K562 (cell line): ENCODE results near the gene AKAP13. TPM values are rescaled to one million over a fixed set of nuclear protein-coding genes. Genes with fewer than 3 reads are reported as not detected.

Experiments used
- ATAC-seq: fragments of 200-7000 bp; cut with Tn5 transposase; 3 replicates; pipeline ENCODE4 v1.9.1; 2020; ENCODE audit warnings: moderate library complexity
- BruUV-seq: library from RNA; stranded (reverse); fragments of 400-500 nt; replicated peaks from 2 replicates; lab custom pipeline; 2021; lab: Mats Ljungman, UMichigan
- CTCF ChIA-PET: fragments of 300-600 bp; formaldehyde crosslinking; extraction: SDS; loops from one replicate; lab custom pipeline; 2021; ENCODE audit warnings: low intra/inter-chr PET ratio; lab: Yijun Ruan, JAX
- POLR2A ChIA-PET: fragments of 300-600, 350-650 bp; sonication (Branson Sonifier 250); formaldehyde crosslinking; extraction: SDS; loops from one replicate; lab custom pipeline; 2021; ENCODE audit warnings: antibody characterized with exemption, inconsistent platforms; lab: Yijun Ruan, JAX
- DNase-seq, 4 experiments: peaks; one replicate each; pipeline versions ENCODE4 v3.0.0 to v3.0.0-alpha.2; 2011 to 2018; ENCODE audit warnings: low spot score in 3 of 4, mixed read lengths in 3 of 4; ENCODE audit errors: extremely low read depth in 1 of 4
- FAIRE-seq: peaks from 2 replicates; lab custom pipeline; 2011; peaks lifted over from hg19 to GRCh38; lab: Jason Lieb, UNC
- H2AFZ ChIP-seq: 2 replicates; pipeline ENCODE4 v1.6.0; 2011; ENCODE audit warnings: low read depth, low read length, control low read depth, inconsistent platforms
- H3K27ac ChIP-seq: fragments of 200-600 bp; 3 replicates; pipeline ENCODE4 v1.8.0; 2011; ENCODE audit warnings: low read depth, mild to moderate bottlenecking, control low read depth, inconsistent platforms, low read length, moderate library complexity, mixed read lengths; ENCODE audit errors: extremely low read depth
- H3K27me3 ChIP-seq, 2 experiments: fragments of 300-600 bp in 1 of 2; 2 replicates in 1 of 2; 3 replicates in 1 of 2; pipeline versions ENCODE4 v1.6.0 to v1.8.0; 2011; ENCODE audit warnings: inconsistent platforms in 2 of 2, low read length in 2 of 2, mild to moderate bottlenecking in 1 of 2, mixed read lengths in 1 of 2, moderate library complexity in 1 of 2; ENCODE audit not compliant: control insufficient read depth in 2 of 2, insufficient read depth in 2 of 2
- H3K36me3 ChIP-seq: fragments of 300-600 bp; 3 replicates; pipeline ENCODE4 v1.8.0; 2011; ENCODE audit warnings: mild to moderate bottlenecking, low read length, inconsistent platforms; ENCODE audit not compliant: control insufficient read depth, insufficient read depth
- H3K4me1 ChIP-seq, 2 experiments: fragments of 200-600 bp in 1 of 2; replicated peaks in 1 of 2; 2 replicates in 1 of 2; 3 replicates in 1 of 2; pipeline versions ENCODE4 v1.5.1 to v1.8.0; 2011; ENCODE audit warnings: inconsistent platforms in 2 of 2, low read length in 2 of 2, mild to moderate bottlenecking in 1 of 2, mixed read lengths in 1 of 2, moderate library complexity in 1 of 2; ENCODE audit not compliant: control insufficient read depth in 2 of 2, insufficient read depth in 2 of 2
- H3K4me2 ChIP-seq: 2 replicates; pipeline ENCODE4 v1.6.1; 2011; ENCODE audit warnings: low read length, control low read depth, inconsistent platforms, mixed read lengths; ENCODE audit not compliant: insufficient read depth
- H3K4me3 ChIP-seq: fragments of 200-600 bp; sonication (generic), shearing (Covaris generic); 2 replicates; pipeline ENCODE4 v1.5.1; 2016; ENCODE audit warnings: control low read depth, inconsistent platforms
- H3K79me2 ChIP-seq: fragments of 200-600 bp; 3 replicates; pipeline ENCODE4 v1.8.0; 2011; ENCODE audit warnings: low read length, inconsistent platforms; ENCODE audit not compliant: control insufficient read depth, insufficient read depth
- H3K9ac ChIP-seq, 2 experiments: 2 replicates each; pipeline versions ENCODE4 v1.6.0 to v1.6.1; 2011; ENCODE audit warnings: low read depth in 2 of 2, low read length in 2 of 2, control low read depth in 1 of 2, inconsistent platforms in 1 of 2, mild to moderate bottlenecking in 1 of 2, mixed read lengths in 1 of 2; ENCODE audit not compliant: insufficient read depth in 1 of 2
- H3K9me1 ChIP-seq: one replicate; pipeline ENCODE4 v1.6.0; 2011; ENCODE audit warnings: inconsistent platforms, mild to moderate bottlenecking, low read length, moderate library complexity; ENCODE audit not compliant: control insufficient read depth, insufficient read depth
- H3K9me3 ChIP-seq: replicated peaks from 2 replicates; pipeline ENCODE4 v1.5.1; 2011; ENCODE audit warnings: low read depth, low read length, inconsistent platforms; ENCODE audit not compliant: control insufficient read depth, insufficient read depth
- H4K20me1 ChIP-seq: replicated peaks from 2 replicates; pipeline ENCODE4 v1.6.1; 2011; ENCODE audit warnings: low read length, inconsistent platforms, mixed read lengths; ENCODE audit not compliant: control insufficient read depth, insufficient read depth
- XRCC4 ChIP-seq: IDR thresholded peaks from one replicate; pipeline ENCODE4 v1.6.1; 2011; ENCODE audit not compliant: insufficient read depth, insufficient read length; ENCODE audit errors: extremely low read depth
- ZFP36 ChIP-seq: fragments of 150-350 bp; IDR thresholded peaks from 2 replicates; pipeline ENCODE4 v1.6.1; 2018; ENCODE audit warnings: low read length, low read depth; ENCODE audit not compliant: partially characterized antibody
- ZKSCAN1 ChIP-seq: fragments of 150-350 bp; IDR thresholded peaks from 2 replicates; pipeline ENCODE4 v1.6.1; 2016; ENCODE audit warnings: low read depth, low read length
- WGBS: fragments of 100-300 bp; shearing (Covaris generic); methylation state at CpG from one replicate; pipeline ENCODE4 v1.1.6; 2016; ENCODE audit warnings: low coverage, mixed read lengths; ENCODE audit not compliant: insufficient coverage; ENCODE audit errors: missing lambda C conversion rate; 5-methylcytosine and 5-hydroxymethylcytosine counted together
- in situ Hi-C: fragments of 300-500 bp; cut with MboI; formaldehyde crosslinking; loops from 4 replicates; pipeline ENCODE4 v1.15.0; 2018; ENCODE audit warnings: inconsistent platforms, mixed read lengths
- intact Hi-C: fragments of 100-400 bp; cut with micrococcal nuclease; formaldehyde crosslinking; loops from 2 replicates; pipeline ENCODE4 v1.14.2; 2022
- polyA plus RNA-seq, 8 experiments: library from polyadenylated mRNA; depleted of rRNA in 4 of 8; stranded (reverse) in 5 of 8; unstranded in 3 of 8; fragments of >200 nt; fragmentation: Nextera tagmentation in 2 of 8; fragmentation: Illumina TruSeq in 1 of 8; extraction: Ambion mirVana in 2 of 8; extraction: Trizol in 1 of 8; gene quantifications; 2 replicates each; pipeline versions ENCODE4 v1.2.1 to v1.2.3, GENCODE V29; 2011 to 2014; ENCODE audit warnings: inconsistent platforms in 1 of 8, missing spikeins in 1 of 8
- total RNA-seq, 7 experiments: library from RNA; depleted of rRNA in 6 of 7; stranded (reverse); fragments of >200 nt in 6 of 7; fragmentation: Illumina TruSeq in 2 of 7; extraction: Trizol in 2 of 7; gene quantifications; 2 replicates each; pipeline versions ENCODE4 v1.2.1 to v1.2.3, GENCODE V29; 2011 to 2021; ENCODE audit warnings: low replicate concordance in 1 of 7
- TF ChIP-seq, protein P1 (sequence below): fragments of 250-450 bp; sonication (Bioruptor Pico); IDR thresholded peaks from 2 replicates; pipeline ENCODE4 v1.8.0; 2021; ENCODE audit warnings: borderline replicate concordance, mild to moderate bottlenecking, moderate library complexity; ENCODE audit not compliant: poor library complexity, severe bottlenecking
- TF ChIP-seq, protein P2 (sequence below): fragments of 450-650 bp; formaldehyde crosslinking; IDR thresholded peaks from 2 replicates; pipeline ENCODE4 v1.4.0; 2020; ENCODE audit warnings: mild to moderate bottlenecking, moderate library complexity

Gene AKAP13
- total and polyA plus RNA-seq, 9 of the 15 experiments (the other 6 are each of a cell fraction or from before 2014, with no cell fraction given) = 0.03 to 1.7 (median 0.42) TPM

DNA sequence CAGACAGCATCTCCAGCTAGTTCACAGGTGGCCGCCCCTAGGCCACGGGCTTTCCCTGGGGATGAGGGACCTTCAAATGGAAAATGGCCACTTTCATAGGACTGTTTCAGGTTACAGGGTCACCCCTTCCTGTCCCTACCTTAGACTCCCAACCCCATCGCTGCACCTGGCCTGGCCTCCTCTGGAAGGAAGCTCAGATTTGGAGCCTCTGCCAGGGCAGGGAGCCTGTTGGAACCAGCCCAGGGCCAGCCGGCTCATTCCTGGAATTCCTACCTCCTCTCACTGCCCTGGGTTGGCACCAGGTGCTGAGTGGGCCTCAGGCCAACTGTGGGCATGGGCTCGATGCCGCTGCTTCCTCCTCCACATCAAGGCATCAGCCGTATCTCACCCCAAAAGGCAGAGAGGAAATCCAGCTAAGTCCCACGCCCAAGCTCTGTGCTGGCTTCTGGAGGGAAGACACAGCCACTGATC, 372.1 kb downstream of the AKAP13 start:
- WGBS = 0% methylated on average over 8 of the region's 8 CpGs
- H3K27ac ChIP-seq = no peak overlapping the region
- H3K9me1 ChIP-seq = no peaks in the 10 kb centered on the region
- no peaks in the 10 kb centered on the region for H3K79me2 ChIP-seq
- no peak for TF ChIP-seq ZFP36
- TF ChIP-seq, protein P1, sequence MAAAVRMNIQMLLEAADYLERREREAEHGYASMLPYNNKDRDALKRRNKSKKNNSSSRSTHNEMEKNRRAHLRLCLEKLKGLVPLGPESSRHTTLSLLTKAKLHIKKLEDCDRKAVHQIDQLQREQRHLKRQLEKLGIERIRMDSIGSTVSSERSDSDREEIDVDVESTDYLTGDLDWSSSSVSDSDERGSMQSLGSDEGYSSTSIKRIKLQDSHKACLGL (CRISPR knock-in tag) = no peak
- TF ChIP-seq, protein P2, sequence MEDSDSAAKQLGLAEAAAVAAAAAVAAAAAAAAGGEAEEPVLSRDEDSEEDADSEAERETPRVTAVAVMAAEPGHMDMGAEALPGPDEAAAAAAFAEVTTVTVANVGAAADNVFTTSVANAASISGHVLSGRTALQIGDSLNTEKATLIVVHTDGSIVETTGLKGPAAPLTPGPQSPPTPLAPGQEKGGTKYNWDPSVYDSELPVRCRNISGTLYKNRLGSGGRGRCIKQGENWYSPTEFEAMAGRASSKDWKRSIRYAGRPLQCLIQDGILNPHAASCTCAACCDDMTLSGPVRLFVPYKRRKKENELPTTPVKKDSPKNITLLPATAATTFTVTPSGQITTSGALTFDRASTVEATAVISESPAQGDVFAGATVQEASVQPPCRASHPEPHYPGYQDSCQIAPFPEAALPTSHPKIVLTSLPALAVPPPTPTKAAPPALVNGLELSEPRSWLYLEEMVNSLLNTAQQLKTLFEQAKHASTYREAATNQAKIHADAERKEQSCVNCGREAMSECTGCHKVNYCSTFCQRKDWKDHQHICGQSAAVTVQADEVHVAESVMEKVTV (CRISPR knock-in tag) = no peak
- no peak for TF ChIP-seq ZKSCAN1
- no peak for TF ChIP-seq XRCC4
- TF ChIP-seq, all 486 proteins: peak for 0
- ChIA-PET POLR2A (no interaction called here), CTCF (no interaction called here)
- Histone ChIP-seq H3K4me3 (no peak overlapping the region), H4K20me1 (no peaks in the 10 kb centered on the region; the same call in 1 of the 2 replicates), H2AFZ (no peak overlapping the region), H3K4me1 (no peaks in the 10 kb centered on the region), H3K36me3 (no peaks in the 10 kb centered on the region), H3K27me3 (peaks cover 20 to 58% of the 10 kb centered on the region in 2 experiments; a peak in 3 of 5 replicates), H3K9me3 (no peaks in the 10 kb centered on the region), H3K4me2 (no peak overlapping the region), H3K9ac (no peak overlapping the region)
- ATAC-seq = no peak; the same call in 2 of the 3 replicates
- in situ Hi-C loops (no loop called here), intact Hi-C loops (no loop called here)
- BruUV-seq = no TSS peak
- FAIRE-seq = no peak
- no peak for DNase-seq
